IPS-11a (cell line): ENCODE results near the gene TNFAIP8L2.

Experiments
- H3K4me3 ChIP-seq: one replicate; pipeline ENCODE4 v1.5.1; 2013; ENCODE audit warnings: low read depth, low read length, control low read depth

Gene TNFAIP8L2

GRCh38 chr1:151156515-151156819, at the start of gene TNFAIP8L2:
TNFAIP8L2 (plus strand) TSS chr1:151156649; CDS start chr1:151158698, 2,049 bp downstream.
- no peak within 1 kb of the TSS for H3K4me3 ChIP-seq

GRCh38 chr1:151106894-151107293, 49.6 kb upstream of the TNFAIP8L2 start:
- no peak overlapping the region for H3K4me3 ChIP-seq

GRCh38 chr1:151108331-151108730, 48.1 kb upstream of the TNFAIP8L2 start:
- H3K4me3 ChIP-seq, result no peak overlapping the region

GRCh38 chr1:151113877-151114276, 42.6 kb upstream of the TNFAIP8L2 start:
- no peak overlapping the region for H3K4me3 ChIP-seq

- H3K4me3 ChIP-seq, result no peak overlapping the region
Measured at GRCh38 chr1:151124763-151125403, 31.6 kb upstream of the TNFAIP8L2 start.

- H3K4me3 ChIP-seq, result no peak overlapping the region
Measured at GRCh38 chr1:151128800-151129199, 27.6 kb upstream of the TNFAIP8L2 start.

- H3K4me3 ChIP-seq, result peak overlapping the region; percentile 36
Measured at GRCh38 chr1:151130987-151131586, 25.4 kb upstream of the TNFAIP8L2 start.

- peak overlapping the region; percentile 36 for H3K4me3 ChIP-seq
Measured at GRCh38 chr1:151131701-151132334, 24.6 kb upstream of the TNFAIP8L2 start.

- H3K4me3 ChIP-seq, result peak overlapping the region; percentile 36
Measured at GRCh38 chr1:151132335-151133017, 24.0 kb upstream of the TNFAIP8L2 start.

- H3K4me3 ChIP-seq, result peak overlapping the region; percentile 24
Measured at GRCh38 chr1:151133018-151133806, 23.2 kb upstream of the TNFAIP8L2 start.

GRCh38 chr1:151134396-151134795, 22.1 kb upstream of the TNFAIP8L2 start:
- no peak overlapping the region for H3K4me3 ChIP-seq

- no peak overlapping the region for H3K4me3 ChIP-seq
Measured at GRCh38 chr1:151134991-151135390, 21.5 kb upstream of the TNFAIP8L2 start.

GRCh38 chr1:151135433-151136385, 20.7 kb upstream of the TNFAIP8L2 start:
- no peak overlapping the region for H3K4me3 ChIP-seq

- no peak overlapping the region for H3K4me3 ChIP-seq
Measured at GRCh38 chr1:151137789-151138188, 18.7 kb upstream of the TNFAIP8L2 start.

- H3K4me3 ChIP-seq, result no peak overlapping the region
Measured at GRCh38 chr1:151142411-151143056, 13.9 kb upstream of the TNFAIP8L2 start.

GRCh38 chr1:151143057-151143435, 13.4 kb upstream of the TNFAIP8L2 start:
- H3K4me3 ChIP-seq, result no peak overlapping the region

GRCh38 chr1:151143986-151144385, 12.5 kb upstream of the TNFAIP8L2 start:
- H3K4me3 ChIP-seq, result no peak overlapping the region

- H3K4me3 ChIP-seq, result no peak overlapping the region
Measured at GRCh38 chr1:151144474-151145303, 11.8 kb upstream of the TNFAIP8L2 start.
